ENCODE results near the gene AKAP13.
A peak's percentile ranks its signal among the peaks of the same experiment; 100 is the strongest.

AKAP13 gene

DNA sequence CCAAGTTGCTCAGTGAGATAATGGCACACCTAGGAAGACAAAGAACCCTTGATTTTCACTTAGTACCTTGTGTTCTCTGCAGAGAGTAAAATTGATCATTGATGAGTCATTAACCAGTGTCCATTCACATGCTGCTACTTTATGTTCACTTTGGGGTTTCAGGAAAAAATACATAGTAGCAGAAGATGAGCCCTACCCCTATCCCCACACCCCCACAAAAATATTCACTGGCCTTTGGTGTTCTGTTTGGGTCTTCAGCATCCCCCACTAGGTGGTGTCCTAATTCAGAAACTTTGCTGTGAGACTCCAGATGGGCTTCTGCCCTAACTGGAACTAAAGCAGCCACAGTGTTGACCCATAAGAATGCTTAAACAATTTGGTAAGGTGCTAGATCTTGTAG lies 235.5 kb downstream of the AKAP13 start:
- no peak for TF ChIP-seq YY1 (IDR thresholded peaks at IDR 0.05; ENCODE audit: low read depth)
- peak; percentile 25; the same call in 1 of the 2 replicates for TF ChIP-seq RAD21 (IDR thresholded peaks at IDR 0.05; ENCODE audit: low read depth)

DNA sequence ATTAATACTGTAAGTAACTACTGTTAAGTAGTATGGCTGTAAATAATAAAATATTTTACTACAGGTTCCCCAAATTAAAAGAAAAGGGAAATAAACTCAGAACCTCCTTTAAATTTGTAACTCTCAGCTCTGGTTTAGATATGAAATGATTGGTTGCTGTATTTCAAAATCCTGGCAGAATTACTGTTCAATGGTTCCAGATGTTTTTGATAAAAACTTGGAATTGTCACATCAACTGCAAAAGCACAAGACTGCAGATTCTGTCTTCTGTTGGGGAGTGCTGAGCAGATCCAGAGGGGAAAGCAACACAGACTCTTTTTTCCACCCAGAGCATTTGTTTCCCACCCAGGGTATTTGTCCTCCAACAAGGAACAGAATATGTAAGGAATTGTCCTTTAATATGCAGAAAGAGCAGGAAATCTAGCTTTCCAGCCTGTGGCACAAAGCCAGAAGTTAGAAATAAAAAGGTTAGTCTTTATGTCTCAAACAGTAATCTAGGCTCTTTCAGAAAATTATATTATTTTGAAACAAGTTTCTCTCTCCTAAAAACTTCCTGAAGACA lies 236.2 kb downstream of the AKAP13 start:
- TF ChIP-seq EP300 (IDR thresholded peaks at IDR 0.05; ENCODE audit: borderline replicate concordance) = no peak
- no peak for TF ChIP-seq CREB1 (IDR thresholded peaks at IDR 0.05; ENCODE audit: low read depth)
- TF ChIP-seq TAF1 (IDR thresholded peaks at IDR 0.05; ENCODE audit: low read depth) = no peak

DNA sequence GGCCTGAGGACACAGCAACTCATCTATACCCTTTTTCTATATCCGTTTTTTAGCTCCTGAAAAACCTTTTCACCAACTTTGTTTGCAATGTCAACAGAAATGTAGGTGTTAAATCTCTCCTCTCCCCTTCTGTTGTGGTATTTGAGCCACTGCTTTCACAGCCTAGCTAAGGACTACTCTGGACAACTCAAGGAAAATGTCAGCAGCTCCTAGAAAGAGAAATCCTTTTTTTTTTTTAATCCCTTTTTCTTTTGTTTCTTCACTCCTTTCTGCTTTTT lies 237.8 kb downstream of the AKAP13 start:
- TF ChIP-seq ZBTB7A (IDR thresholded peaks at IDR 0.05; ENCODE audit: low read depth) = no peak
- TF ChIP-seq, protein P1, sequence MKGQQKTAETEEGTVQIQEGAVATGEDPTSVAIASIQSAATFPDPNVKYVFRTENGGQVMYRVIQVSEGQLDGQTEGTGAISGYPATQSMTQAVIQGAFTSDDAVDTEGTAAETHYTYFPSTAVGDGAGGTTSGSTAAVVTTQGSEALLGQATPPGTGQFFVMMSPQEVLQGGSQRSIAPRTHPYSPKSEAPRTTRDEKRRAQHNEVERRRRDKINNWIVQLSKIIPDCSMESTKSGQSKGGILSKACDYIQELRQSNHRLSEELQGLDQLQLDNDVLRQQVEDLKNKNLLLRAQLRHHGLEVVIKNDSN (IDR thresholded peaks at IDR 0.05) = no peak
- TF ChIP-seq, protein P2, sequence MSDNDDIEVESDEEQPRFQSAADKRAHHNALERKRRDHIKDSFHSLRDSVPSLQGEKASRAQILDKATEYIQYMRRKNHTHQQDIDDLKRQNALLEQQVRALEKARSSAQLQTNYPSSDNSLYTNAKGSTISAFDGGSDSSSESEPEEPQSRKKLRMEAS (IDR thresholded peaks at IDR 0.05) = no peak
- TF ChIP-seq CEBPB (IDR thresholded peaks at IDR 0.05) = no peak
- no peak for TF ChIP-seq TEAD4 (IDR thresholded peaks at IDR 0.05)
- no peak for TF ChIP-seq EP300 (IDR thresholded peaks at IDR 0.05; ENCODE audit: borderline replicate concordance)
- TF ChIP-seq NFIC (IDR thresholded peaks at IDR 0.05) = no peak
- TF ChIP-seq CREB1 (IDR thresholded peaks at IDR 0.05; ENCODE audit: low read depth) = no peak
- no peak for TF ChIP-seq TCF12 (IDR thresholded peaks at IDR 0.05; ENCODE audit: low read depth)
- TF ChIP-seq EGR1 (IDR thresholded peaks at IDR 0.05) = no peak
- no peak for TF ChIP-seq TAF1 (IDR thresholded peaks at IDR 0.05; ENCODE audit: low read depth)
- TF ChIP-seq, protein P3, sequence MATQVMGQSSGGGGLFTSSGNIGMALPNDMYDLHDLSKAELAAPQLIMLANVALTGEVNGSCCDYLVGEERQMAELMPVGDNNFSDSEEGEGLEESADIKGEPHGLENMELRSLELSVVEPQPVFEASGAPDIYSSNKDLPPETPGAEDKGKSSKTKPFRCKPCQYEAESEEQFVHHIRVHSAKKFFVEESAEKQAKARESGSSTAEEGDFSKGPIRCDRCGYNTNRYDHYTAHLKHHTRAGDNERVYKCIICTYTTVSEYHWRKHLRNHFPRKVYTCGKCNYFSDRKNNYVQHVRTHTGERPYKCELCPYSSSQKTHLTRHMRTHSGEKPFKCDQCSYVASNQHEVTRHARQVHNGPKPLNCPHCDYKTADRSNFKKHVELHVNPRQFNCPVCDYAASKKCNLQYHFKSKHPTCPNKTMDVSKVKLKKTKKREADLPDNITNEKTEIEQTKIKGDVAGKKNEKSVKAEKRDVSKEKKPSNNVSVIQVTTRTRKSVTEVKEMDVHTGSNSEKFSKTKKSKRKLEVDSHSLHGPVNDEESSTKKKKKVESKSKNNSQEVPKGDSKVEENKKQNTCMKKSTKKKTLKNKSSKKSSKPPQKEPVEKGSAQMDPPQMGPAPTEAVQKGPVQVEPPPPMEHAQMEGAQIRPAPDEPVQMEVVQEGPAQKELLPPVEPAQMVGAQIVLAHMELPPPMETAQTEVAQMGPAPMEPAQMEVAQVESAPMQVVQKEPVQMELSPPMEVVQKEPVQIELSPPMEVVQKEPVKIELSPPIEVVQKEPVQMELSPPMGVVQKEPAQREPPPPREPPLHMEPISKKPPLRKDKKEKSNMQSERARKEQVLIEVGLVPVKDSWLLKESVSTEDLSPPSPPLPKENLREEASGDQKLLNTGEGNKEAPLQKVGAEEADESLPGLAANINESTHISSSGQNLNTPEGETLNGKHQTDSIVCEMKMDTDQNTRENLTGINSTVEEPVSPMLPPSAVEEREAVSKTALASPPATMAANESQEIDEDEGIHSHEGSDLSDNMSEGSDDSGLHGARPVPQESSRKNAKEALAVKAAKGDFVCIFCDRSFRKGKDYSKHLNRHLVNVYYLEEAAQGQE (IDR thresholded peaks at IDR 0.05; ENCODE audit: low read depth) = no peak

DNA sequence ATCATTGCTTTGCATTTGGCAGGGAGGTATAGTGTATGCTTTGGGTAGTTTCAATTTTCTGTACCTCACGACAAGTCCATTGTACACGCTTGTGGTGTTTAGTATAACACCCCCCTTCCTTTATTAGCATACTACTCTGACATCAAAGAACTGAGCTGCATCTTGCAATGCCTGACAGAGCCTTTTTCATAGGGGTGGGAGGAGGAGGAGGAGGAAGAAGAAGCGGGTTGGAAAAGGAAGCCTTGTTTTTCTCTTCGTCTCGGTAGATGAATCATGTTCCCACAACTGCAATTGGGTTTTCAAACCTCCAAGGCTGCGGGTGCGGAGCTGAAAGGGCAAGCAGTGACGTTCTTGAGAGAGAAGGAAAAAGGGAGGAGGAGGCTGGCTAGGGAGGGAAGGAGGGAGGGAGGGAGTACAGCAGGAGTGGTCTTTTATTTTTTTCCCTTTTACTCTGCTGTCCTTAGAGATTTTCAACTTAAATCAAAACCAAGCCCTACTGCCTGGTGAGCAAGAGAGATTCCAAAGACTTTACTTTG lies 238.6 kb downstream of the AKAP13 start:
- TF ChIP-seq, protein P1 (IDR thresholded peaks at IDR 0.05) = no peak
- TF ChIP-seq RAD21 (IDR thresholded peaks at IDR 0.05; ENCODE audit: low read depth) = no peak
- TF ChIP-seq YY1 (IDR thresholded peaks at IDR 0.05; ENCODE audit: low read depth) = no peak
- TF ChIP-seq TEAD4 (IDR thresholded peaks at IDR 0.05) = no peak
- TF ChIP-seq, protein P2 (IDR thresholded peaks at IDR 0.05) = no peak

DNA sequence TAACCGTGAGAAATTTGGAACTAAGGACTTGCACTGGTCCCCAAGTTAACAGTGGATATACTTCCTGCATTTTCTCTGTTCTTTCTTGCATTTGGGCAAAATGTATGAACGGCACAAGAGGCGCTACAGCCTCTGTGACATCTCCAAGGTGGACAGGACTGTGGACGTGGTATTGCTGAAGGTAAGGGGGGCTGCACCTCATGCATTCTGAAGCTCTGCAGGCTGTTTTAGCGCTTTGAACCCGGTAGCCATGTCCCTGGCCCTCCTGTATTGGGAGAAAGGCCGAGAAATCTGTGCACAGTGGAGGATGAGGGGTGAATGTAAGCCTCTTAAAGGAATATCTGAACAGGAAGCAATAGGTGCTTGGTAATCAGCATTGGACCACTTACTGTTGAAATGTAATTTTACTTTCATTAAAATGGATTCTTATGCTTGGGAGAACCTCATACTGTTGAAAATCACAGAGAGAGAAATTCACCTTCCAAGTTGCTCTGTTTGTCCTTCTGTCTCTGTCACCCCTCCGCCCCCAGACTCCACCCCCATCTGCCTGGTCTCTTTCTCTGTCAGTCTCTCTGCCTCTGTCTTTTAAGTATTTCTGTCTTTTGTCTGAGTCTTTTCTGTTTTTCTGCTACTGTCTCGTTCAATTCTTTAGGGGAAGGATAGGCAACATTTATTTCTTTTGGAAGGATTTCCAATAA lies 239.7 kb downstream of the AKAP13 start:
- TF ChIP-seq YY1 (IDR thresholded peaks at IDR 0.05; ENCODE audit: low read depth) (no peak), EP300 (IDR thresholded peaks at IDR 0.05; ENCODE audit: borderline replicate concordance) (no peak), NFIC (IDR thresholded peaks at IDR 0.05) (no peak), ZBTB7A (IDR thresholded peaks at IDR 0.05; ENCODE audit: low read depth) (no peak), FOXM1 (IDR thresholded peaks at IDR 0.05; ENCODE audit: borderline replicate concordance, low read depth) (no peak), EGR1 (IDR thresholded peaks at IDR 0.05) (no peak), CREB1 (IDR thresholded peaks at IDR 0.05; ENCODE audit: low read depth) (no peak), TAF1 (IDR thresholded peaks at IDR 0.05; ENCODE audit: low read depth) (no peak), TEAD4 (IDR thresholded peaks at IDR 0.05) (no peak), TCF12 (IDR thresholded peaks at IDR 0.05; ENCODE audit: low read depth) (no peak), RAD21 (IDR thresholded peaks at IDR 0.05; ENCODE audit: low read depth) (no peak), CEBPB (IDR thresholded peaks at IDR 0.05) (no peak)
- TF ChIP-seq, protein P2 (IDR thresholded peaks at IDR 0.05) = no peak
- TF ChIP-seq, protein P1 (IDR thresholded peaks at IDR 0.05) = no peak
- TF ChIP-seq, protein P3 (IDR thresholded peaks at IDR 0.05; ENCODE audit: low read depth) = no peak

DNA sequence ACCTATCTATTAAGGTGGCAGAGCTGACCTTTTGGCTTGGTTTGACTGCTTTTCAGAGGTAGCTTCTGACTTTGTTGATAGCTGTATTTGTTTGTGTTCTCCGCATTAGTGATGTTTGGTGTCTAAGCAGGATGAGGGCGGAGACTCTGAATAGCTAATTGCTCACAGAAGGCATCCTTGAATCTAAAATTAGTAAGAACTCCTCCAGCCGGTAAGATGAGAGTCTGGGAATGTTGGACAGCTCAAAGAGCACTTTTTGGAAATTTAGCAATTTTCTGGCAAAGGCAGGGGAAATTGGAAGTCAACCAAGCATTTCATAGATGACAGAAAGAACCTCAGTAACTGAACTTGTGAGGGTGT lies 240.3 kb downstream of the AKAP13 start:
- TF ChIP-seq FOXM1 (IDR thresholded peaks at IDR 0.05; ENCODE audit: borderline replicate concordance, low read depth) = no peak
- no peak for TF ChIP-seq RAD21 (IDR thresholded peaks at IDR 0.05; ENCODE audit: low read depth)
- TF ChIP-seq CREB1 (IDR thresholded peaks at IDR 0.05; ENCODE audit: low read depth) = no peak
- no peak for TF ChIP-seq TEAD4 (IDR thresholded peaks at IDR 0.05)
- no peak for TF ChIP-seq TAF1 (IDR thresholded peaks at IDR 0.05; ENCODE audit: low read depth)
- TF ChIP-seq CEBPB (IDR thresholded peaks at IDR 0.05) = no peak
